SW480 (cell line): ENCODE measurements around the gene EYS.

ENCODE experiments used
- DNase-seq: peaks from one replicate; pipeline ENCODE4 v3.0.0-alpha.2; 2016; ENCODE audit warnings: low spot score

EYS gene

GRCh38 chr6:63672582-63673129, 2034.4 kb downstream of the EYS start:
- DNase-seq: no peak

- DNase-seq: no peak
These were observed 2035.8 kb downstream of the EYS start for GRCh38 chr6:63671098-63671754.
